ENCODE results near the gene FOSL2.

FOSL2 gene

DNA sequence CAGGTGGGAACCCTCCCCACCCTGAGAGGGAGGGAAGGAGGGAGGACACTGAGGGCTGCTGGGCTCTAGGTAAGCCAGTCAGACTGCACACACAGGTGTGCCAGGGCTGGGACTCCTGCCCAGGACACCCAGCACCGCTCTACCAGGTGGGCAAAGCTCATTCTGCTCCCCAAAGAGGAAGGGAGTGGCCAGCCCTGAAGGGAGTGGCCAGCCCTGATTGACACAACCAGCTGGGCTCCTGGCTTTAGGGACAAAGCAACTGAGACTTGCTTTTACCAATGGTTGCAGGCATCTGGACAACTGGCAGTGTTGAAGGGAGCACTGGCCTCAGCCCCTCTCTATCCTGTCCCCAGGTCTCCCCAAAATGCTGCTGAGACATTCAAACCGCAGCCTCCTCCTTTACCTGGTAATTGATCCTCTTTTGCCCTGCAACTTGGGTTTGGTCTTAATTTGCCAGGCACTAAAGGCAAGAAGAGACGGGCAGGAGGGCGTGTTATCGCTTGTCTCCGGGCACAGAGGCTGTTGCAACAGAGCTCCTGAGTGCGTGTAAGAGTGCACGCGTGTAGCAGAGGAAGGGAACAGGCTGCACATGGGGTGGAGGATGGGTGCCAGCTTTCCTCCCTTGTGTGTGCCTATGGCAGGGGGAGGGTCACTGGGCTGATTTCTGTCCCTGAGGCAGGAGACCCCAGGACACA lies 14.5 kb upstream of the FOSL2 start:
- Histone ChIP-seq H3K4me1 (ENCODE audit: insufficient read depth, low read length) (no peaks in the 10 kb centered on the region), H2AFZ (ENCODE audit: low read depth, low read length) (no peak overlapping the region), H3K79me2 (ENCODE audit: insufficient read depth, low read length) (no peaks in the 10 kb centered on the region), H3K4me3 (ENCODE audit: low read depth in 1 of 2, low read length in 2 of 2) (no peak overlapping the region), H3K27ac (ENCODE audit: low read length) (no peak overlapping the region), H3K36me3 (ENCODE audit: insufficient read depth, low read length) (no peaks in the 10 kb centered on the region), H3K27me3 (ENCODE audit: insufficient read depth, low read length, poor library complexity) (no peaks in the 10 kb centered on the region), H4K20me1 (ENCODE audit: insufficient read depth, low read length) (peaks cover 2% of the 10 kb centered on the region; the same call in 1 of the 2 replicates), H3K4me2 (ENCODE audit: insufficient read depth, low read length) (no peak overlapping the region), H3K9ac (ENCODE audit: low read depth, low read length) (no peak overlapping the region), H3K9me3 (ENCODE audit: insufficient read depth, low read length, severe bottlenecking) (no peaks in the 10 kb centered on the region)
- ATAC-seq (ENCODE audit: insufficient read depth, low read depth): no peak
- DNase-seq: no peak
- TF ChIP-seq, protein P1, sequence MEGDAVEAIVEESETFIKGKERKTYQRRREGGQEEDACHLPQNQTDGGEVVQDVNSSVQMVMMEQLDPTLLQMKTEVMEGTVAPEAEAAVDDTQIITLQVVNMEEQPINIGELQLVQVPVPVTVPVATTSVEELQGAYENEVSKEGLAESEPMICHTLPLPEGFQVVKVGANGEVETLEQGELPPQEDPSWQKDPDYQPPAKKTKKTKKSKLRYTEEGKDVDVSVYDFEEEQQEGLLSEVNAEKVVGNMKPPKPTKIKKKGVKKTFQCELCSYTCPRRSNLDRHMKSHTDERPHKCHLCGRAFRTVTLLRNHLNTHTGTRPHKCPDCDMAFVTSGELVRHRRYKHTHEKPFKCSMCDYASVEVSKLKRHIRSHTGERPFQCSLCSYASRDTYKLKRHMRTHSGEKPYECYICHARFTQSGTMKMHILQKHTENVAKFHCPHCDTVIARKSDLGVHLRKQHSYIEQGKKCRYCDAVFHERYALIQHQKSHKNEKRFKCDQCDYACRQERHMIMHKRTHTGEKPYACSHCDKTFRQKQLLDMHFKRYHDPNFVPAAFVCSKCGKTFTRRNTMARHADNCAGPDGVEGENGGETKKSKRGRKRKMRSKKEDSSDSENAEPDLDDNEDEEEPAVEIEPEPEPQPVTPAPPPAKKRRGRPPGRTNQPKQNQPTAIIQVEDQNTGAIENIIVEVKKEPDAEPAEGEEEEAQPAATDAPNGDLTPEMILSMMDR (IDR thresholded peaks at IDR 0.05; ENCODE audit: borderline replicate concordance, extremely low read depth, low read length, poor library complexity, severe bottlenecking): no peak
- no peak for TF ChIP-seq EZH2 (IDR thresholded peaks at IDR 0.05; ENCODE audit: borderline replicate concordance, low read depth, low read length, severe bottlenecking)

DNA sequence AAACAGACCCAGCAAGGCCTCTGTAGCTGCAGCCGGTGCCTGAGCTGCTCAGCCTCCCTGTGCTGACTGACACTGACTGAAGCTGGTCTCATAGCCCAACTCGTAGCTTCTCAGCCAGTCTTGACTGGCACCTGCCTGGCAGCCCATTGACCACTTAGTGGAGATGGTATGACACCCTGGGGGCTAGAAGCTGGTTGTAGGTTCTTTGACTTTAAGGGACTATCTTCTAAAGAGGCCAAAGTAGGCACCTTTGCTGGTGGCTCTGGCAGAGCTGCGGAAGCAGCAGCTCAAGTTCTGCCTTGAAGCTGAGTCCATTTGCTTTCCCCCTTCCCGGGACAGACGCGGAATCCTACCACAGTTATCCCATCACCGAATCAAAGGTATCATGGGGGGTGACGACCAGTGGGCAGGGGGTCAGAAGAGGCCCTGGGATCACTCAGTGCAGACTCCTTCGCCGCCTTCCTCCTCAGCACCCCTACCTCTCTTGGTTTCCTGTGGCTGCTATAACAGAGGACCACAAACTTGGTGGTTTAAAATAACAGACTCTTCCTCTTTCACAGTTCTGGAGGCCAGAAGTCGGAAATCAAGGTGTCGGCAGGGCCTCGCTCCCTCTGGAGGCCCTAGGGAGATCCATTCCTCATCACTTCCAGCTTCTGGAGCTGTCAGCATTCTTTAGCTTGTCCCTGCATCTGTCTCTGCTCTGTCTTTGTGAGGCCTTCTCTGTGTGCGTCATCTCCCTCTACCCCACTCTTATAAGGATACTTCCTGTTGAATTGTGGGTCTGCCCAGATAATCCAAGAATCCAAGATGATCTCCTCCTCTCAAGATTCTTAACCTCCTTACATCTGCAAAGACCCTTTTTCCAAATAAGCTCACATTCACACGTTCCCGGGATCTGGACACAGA lies 13.7 kb upstream of the FOSL2 start:
- no peaks in the 10 kb centered on the region for H3K4me1 ChIP-seq (ENCODE audit: insufficient read depth, low read length)
- no peak overlapping the region for H3K4me3 ChIP-seq (ENCODE audit: low read depth in 1 of 2, low read length in 2 of 2)
- H3K36me3 ChIP-seq (ENCODE audit: insufficient read depth, low read length): no peaks in the 10 kb centered on the region
- no peak for TF ChIP-seq EZH2 (IDR thresholded peaks at IDR 0.05; ENCODE audit: borderline replicate concordance, low read depth, low read length, severe bottlenecking)
- TF ChIP-seq, protein P1 (IDR thresholded peaks at IDR 0.05; ENCODE audit: borderline replicate concordance, extremely low read depth, low read length, poor library complexity, severe bottlenecking): no peak
- DNase-seq (no peak), ATAC-seq (ENCODE audit: insufficient read depth, low read depth) (no peak)
- H3K9me3 ChIP-seq (ENCODE audit: insufficient read depth, low read length, severe bottlenecking): no peaks in the 10 kb centered on the region
- peaks cover 2% of the 10 kb centered on the region; the same call in 1 of the 2 replicates for H4K20me1 ChIP-seq (ENCODE audit: insufficient read depth, low read length)
- no peak overlapping the region for H2AFZ ChIP-seq (ENCODE audit: low read depth, low read length)
- no peaks in the 10 kb centered on the region for H3K79me2 ChIP-seq (ENCODE audit: insufficient read depth, low read length)
- no peak overlapping the region for H3K27ac ChIP-seq (ENCODE audit: low read length)
- no peak overlapping the region for H3K9ac ChIP-seq (ENCODE audit: low read depth, low read length)
- no peak overlapping the region for H3K4me2 ChIP-seq (ENCODE audit: insufficient read depth, low read length)
- H3K27me3 ChIP-seq (ENCODE audit: insufficient read depth, low read length, poor library complexity): no peaks in the 10 kb centered on the region

DNA sequence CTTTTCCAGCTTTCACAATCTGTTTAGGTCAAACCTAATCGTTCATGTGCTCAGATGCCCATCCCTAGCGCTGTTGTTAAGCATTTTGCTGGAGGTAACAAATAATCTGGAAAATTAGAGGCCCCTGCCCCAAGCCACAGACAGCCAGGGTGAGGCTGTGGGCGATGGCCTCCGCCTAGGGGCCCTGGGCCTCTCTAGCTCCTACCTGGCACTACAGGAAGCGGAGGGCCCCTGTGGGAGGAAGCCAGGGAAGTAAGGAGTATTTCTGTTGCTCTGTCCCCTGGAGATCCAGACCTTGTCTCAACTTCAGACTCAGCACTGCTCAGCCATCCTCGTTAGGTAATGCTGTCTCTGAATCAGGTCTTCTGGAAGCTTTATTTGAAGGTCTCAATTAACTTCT lies 12.4 kb upstream of the FOSL2 start:
- H3K27me3 ChIP-seq (ENCODE audit: insufficient read depth, low read length, poor library complexity): no peaks in the 10 kb centered on the region
- no peaks in the 10 kb centered on the region for H3K36me3 ChIP-seq (ENCODE audit: insufficient read depth, low read length)
- no peaks in the 10 kb centered on the region for H3K79me2 ChIP-seq (ENCODE audit: insufficient read depth, low read length)
- peaks cover 2% of the 10 kb centered on the region; the same call in 1 of the 2 replicates for H4K20me1 ChIP-seq (ENCODE audit: insufficient read depth, low read length)
- TF ChIP-seq, protein P1 (IDR thresholded peaks at IDR 0.05; ENCODE audit: borderline replicate concordance, extremely low read depth, low read length, poor library complexity, severe bottlenecking): no peak
- TF ChIP-seq EZH2 (IDR thresholded peaks at IDR 0.05; ENCODE audit: borderline replicate concordance, low read depth, low read length, severe bottlenecking): no peak
- H3K4me1 ChIP-seq (ENCODE audit: insufficient read depth, low read length): no peaks in the 10 kb centered on the region
- H3K9ac ChIP-seq (ENCODE audit: low read depth, low read length): no peak overlapping the region
- no peak overlapping the region for H3K4me2 ChIP-seq (ENCODE audit: insufficient read depth, low read length)
- no peak overlapping the region for H2AFZ ChIP-seq (ENCODE audit: low read depth, low read length)
- ATAC-seq (ENCODE audit: insufficient read depth, low read depth): no peak
- no peak overlapping the region for H3K27ac ChIP-seq (ENCODE audit: low read length)
- H3K9me3 ChIP-seq (ENCODE audit: insufficient read depth, low read length, severe bottlenecking): no peaks in the 10 kb centered on the region
- no peak overlapping the region for H3K4me3 ChIP-seq (ENCODE audit: low read depth in 1 of 2, low read length in 2 of 2)
- DNase-seq: no peak
